ENCODE results near the gene TNP2. TPM values are rescaled to one million over a fixed set of nuclear protein-coding genes. Genes with fewer than 3 reads are reported as not detected.

TNP2 gene
- polyA plus RNA-seq, 1 of the 3 experiments (the other 2 are of a cell fraction) = not detected

- Histone ChIP-seq H4K20me1 (ENCODE audit: insufficient read depth) (no peaks in the 10 kb centered on the region), H2AFZ (ENCODE audit: low read depth) (no peak overlapping the region), H3K9me3 (no peaks in the 10 kb centered on the region), H3F3A (replicated peaks; ENCODE audit: insufficient read depth) (no peaks in the 10 kb centered on the region), H3K4me3 (ENCODE audit: low read depth in 2 of 2, low read length in 1 of 2) (no peak overlapping the region), H3K9ac (no peak overlapping the region), H3K4me1 (ENCODE audit: control insufficient read depth in 1 of 2, insufficient read depth in 2 of 2, low read depth in 1 of 2, low read length in 1 of 2) (peaks cover 0 to 8% of the 10 kb centered on the region in 2 experiments; a peak in 2 of 4 replicates), H3K27me3 (ENCODE audit: insufficient read depth) (no peaks in the 10 kb centered on the region), H3K27ac (ENCODE audit: low read depth in 2 of 2, low read length in 1 of 2) (no peak overlapping the region), H3K79me2 (ENCODE audit: insufficient read depth) (no peaks in the 10 kb centered on the region), H3K4me2 (no peak overlapping the region), H3K36me3 (replicated peaks in 1 of 2; ENCODE audit: control insufficient read depth in 1 of 2, insufficient read depth in 2 of 2, low read length in 1 of 2) (no peaks in the 10 kb centered on the region), H3K9me2 (no peaks in the 10 kb centered on the region)
- TF ChIP-seq FOXJ3 (CRISPR knock-in tag; IDR thresholded peaks at IDR 0.05) (no peak), USF2 (IDR thresholded peaks at IDR 0.05; ENCODE audit: borderline replicate concordance, low read depth, low read length) (no peak), NFIC (IDR thresholded peaks at IDR 0.05; ENCODE audit: borderline replicate concordance) (no peak), CHD2 (IDR thresholded peaks at IDR 0.05; ENCODE audit: low read length, partially characterized antibody) (no peak)
- CTCF ChIA-PET = interaction anchor here (1.4 kb wide), 1 partner anchor 36 kb away, joined by 8 read pairs; the partner anchor contains the start of gene SOCS1
- DNase-seq = no peak
- POLR2A ChIA-PET = no interaction called here
- WGBS (ENCODE audit: low lambda C conversion rate) = 69% methylated on average over 7 of the region's 7 CpGs
Observed at GRCh38 chr16:11292076-11292748, 23.1 kb upstream of the TNP2 start.

- Histone ChIP-seq H3K9ac (no peak overlapping the region), H3K4me3 (ENCODE audit: low read depth in 2 of 2, low read length in 1 of 2) (no peak overlapping the region), H3K79me2 (ENCODE audit: insufficient read depth) (no peaks in the 10 kb centered on the region), H3K27me3 (ENCODE audit: insufficient read depth) (no peaks in the 10 kb centered on the region), H3K4me1 (ENCODE audit: control insufficient read depth in 1 of 2, insufficient read depth in 2 of 2, low read depth in 1 of 2, low read length in 1 of 2) (no peaks in the 10 kb centered on the region), H3K36me3 (replicated peaks in 1 of 2; ENCODE audit: control insufficient read depth in 1 of 2, insufficient read depth in 2 of 2, low read length in 1 of 2) (no peaks in the 10 kb centered on the region), H2AFZ (ENCODE audit: low read depth) (no peak overlapping the region), H3K27ac (ENCODE audit: low read depth in 2 of 2, low read length in 1 of 2) (no peak overlapping the region), H3F3A (replicated peaks; ENCODE audit: insufficient read depth) (no peaks in the 10 kb centered on the region), H4K20me1 (ENCODE audit: insufficient read depth) (no peaks in the 10 kb centered on the region), H3K9me2 (no peaks in the 10 kb centered on the region), H3K4me2 (no peak overlapping the region), H3K9me3 (no peaks in the 10 kb centered on the region)
- DNase-seq = no peak
- no peak for TF ChIP-seq GATA2 (CRISPR knock-in tag; IDR thresholded peaks at IDR 0.05)
- TF ChIP-seq MAX (IDR thresholded peaks at IDR 0.05; ENCODE audit: low read depth) = no peak
- no peak for TF ChIP-seq USF1 (IDR thresholded peaks at IDR 0.05; ENCODE audit: borderline replicate concordance, low read depth)
- TF ChIP-seq EZH2phosphoT487 (IDR thresholded peaks at IDR 0.05; ENCODE audit: borderline replicate concordance, low read depth) = no peak
- no peak for TF ChIP-seq CTCF (IDR thresholded peaks at IDR 0.05)
- no peak for TF ChIP-seq YY1 (IDR thresholded peaks at IDR 0.05; ENCODE audit: low read depth)
- no peak for TF ChIP-seq ELF1 (IDR thresholded peaks at IDR 0.05)
- no peak for TF ChIP-seq FOXM1 (IDR thresholded peaks at IDR 0.05; ENCODE audit: low read depth)
- TF ChIP-seq POLR2AphosphoS5 (IDR thresholded peaks at IDR 0.05; ENCODE audit: low read depth, low read length) = no peak
- WGBS (ENCODE audit: low lambda C conversion rate) = 78% methylated on average over 10 of the region's 10 CpGs
- ChIA-PET CTCF (no interaction called here), POLR2A (no interaction called here)
Observed at GRCh38 chr16:11291091-11291703, 22.1 kb upstream of the TNP2 start.

Measured in SK-N-SH (cell line).